D341Med (cell line): ENCODE data around the gene RDH5.

Experiments
- DNase-seq: peaks from one replicate; pipeline ENCODE4 v3.0.0; 2012; ENCODE audit warnings: low spot score

Gene RDH5

DNA sequence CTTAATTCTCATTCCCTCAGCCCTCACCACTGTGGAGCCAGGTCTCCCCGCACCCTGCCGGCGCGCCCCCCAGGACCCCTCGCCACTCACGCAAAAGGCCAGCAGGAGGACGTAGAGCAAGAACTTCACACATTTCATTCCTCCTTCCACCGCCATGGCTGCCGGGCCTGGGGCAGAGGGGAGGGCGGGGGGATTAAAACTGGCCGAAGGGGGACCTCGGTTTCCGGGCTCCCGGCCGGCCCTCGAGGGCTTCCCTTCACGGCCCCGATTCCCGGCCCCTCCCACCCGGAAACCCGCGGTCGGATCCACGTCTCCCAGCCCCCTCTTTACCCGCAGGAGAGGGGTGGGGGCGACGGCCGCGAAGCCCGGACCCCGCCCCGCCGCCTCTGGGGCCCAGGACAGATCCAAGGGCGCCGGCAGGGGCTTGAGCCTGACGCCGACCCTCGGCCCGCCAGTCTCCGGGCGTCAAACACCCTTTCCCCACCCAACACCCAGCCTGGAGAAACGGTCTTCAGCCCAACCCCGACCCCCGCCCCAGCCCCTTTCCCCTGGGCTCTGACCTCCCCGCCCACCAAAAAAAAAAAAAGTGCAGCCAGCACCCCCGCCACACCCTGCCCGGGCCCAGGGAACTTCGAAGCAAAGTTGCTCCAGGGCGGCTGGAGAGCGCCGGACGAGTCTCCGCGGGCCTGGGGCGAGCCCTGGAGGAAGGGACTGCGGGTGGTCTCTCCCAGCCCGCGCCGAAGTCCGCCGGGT is 8.2 kb downstream of the RDH5 start:
- peak; percentile 71 for DNase-seq

DNA sequence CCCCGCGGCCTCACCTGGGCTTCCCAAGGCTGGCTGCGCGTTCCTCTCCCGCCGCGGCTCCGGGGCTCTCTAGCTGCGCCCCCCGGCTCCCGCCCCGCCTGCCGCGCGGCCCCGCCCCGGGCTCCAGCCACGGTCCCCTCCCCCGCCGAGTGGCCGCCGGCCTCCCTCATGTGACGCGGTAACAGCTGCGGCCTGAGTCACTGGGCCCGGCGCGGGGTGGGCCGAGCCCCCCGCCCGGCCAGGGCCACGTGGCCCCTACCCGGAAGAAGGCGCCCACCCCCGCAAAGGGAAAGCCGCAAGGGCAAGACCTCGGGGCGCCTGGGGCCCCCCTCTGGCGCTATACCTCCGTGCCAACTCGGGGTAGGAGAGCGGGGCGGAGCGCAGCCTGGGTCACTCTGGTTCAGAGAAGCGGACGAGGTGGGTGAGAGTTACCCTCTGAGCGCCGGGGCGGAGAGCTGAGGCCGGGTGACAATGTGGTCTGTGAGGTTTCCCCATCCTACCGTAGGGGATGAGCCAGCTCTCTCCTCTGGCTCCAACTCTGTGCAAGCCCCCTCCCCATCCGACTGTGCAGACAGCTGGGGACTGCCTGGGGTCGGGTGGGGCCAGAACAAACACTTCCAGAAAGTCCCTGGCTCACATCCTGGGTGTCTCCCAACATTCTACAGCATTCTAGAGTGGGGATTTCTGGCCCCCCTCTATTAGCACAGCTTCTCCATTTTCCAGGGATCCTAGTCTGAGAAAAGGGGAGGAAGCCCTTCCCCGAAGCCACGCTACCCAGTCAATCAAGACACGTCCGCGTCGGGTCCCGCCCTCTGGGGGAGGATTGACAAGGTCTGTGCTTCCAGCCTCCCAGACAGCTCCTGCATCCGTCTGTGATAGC is 9.0 kb downstream of the RDH5 start, which contains the start of gene CD63:
Gene CD63 (minus strand): TSS at position 71 of the 880 bp plus-strand sequence. CDS start 668 bp downstream, outside the sequence.
- DNase-seq: peak; percentile 90

DNA sequence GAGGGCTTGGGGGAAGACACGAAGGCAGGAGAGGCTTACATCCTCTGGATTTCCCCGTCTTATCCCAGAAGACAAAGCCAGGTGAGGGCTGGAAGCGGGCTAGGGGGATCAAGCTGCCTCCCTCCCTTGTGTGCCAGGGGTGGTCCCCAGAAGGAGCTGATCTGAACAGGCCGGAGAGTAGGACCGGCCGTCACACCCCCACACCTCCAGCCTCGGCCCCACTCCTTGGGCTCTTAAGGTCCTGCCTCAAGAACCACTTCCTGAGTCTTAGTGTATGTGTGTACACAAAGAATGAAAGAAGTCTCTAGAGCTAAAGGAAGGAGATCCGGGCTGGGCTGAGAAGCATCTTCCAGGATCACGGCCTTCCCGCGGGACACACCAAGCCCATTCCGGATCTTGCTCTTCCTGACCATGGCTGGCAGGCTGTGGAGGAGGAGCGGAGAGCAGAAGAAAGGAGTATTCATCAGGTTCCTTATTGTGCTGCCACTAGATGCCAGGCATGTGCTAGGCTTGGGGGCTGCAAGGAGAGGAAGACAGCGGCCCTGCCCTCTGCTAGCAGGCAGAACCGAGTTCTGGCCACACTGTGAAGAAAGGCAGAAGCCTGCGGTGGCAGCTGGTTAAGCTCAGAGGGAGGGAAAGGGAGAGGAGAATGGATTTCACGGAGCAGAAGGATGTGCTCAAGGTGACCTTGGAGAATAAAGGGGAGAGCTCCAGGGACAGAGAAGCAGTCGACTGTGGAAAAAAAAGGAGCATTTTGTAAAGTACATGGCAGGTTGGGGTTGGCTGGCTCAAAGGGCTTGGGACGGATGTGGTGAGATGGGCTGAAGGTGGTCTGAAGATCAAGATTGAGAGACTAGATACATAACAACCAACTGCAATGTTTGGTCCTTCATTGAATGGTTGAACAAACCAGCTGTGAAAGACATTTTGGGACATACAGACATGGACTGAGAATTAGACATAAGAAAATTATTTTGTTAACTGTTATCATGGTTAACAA is 9.9 kb downstream of the RDH5 start:
- DNase-seq: peak; percentile 43

DNA sequence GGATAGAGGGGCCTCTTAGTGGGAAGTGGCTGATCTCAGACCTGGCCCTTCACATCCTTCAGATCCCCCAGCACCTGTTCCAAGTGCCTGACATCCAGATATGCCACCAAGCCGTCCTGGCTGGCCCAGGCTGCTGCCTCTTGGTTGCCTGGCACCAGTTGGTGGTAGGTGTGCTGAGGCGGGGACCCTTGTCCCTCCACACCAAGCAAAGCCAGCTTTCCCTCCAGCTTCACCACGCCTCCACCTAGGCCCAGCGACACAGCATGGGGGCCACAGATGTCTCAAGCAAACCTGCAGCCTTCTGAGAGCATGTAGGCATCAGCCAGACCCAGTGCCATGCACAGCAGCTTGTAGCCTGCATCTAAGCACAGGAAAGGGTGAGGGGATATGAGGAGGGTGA is 12.1 kb downstream of the RDH5 start:
- DNase-seq: no peak

DNA sequence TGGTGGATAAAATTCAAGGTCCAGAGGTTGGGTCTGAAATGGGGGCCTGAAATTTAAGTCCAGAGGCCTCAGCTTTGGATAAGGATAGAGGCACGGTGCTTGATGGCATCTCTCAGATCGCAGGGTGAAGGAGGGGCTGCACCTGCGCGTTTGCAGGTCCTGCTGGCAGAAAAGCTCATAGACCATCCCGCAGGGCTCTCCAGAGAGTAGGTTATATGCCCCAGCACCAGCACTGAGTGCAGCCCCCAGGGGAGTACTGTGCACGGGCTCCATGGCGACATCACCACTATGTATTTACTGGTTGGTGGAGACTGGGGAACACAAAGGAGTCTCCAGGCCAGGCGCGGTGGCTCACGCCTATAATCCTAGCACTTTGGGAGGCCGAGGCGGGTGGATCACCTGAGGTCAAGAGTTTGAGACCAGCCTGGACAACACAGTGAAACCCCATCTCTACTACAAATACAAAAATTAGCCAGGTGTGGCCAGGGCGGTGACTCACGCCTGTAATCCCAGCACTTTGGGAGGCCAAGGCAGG is 12.9 kb downstream of the RDH5 start:
- no peak for DNase-seq

DNA sequence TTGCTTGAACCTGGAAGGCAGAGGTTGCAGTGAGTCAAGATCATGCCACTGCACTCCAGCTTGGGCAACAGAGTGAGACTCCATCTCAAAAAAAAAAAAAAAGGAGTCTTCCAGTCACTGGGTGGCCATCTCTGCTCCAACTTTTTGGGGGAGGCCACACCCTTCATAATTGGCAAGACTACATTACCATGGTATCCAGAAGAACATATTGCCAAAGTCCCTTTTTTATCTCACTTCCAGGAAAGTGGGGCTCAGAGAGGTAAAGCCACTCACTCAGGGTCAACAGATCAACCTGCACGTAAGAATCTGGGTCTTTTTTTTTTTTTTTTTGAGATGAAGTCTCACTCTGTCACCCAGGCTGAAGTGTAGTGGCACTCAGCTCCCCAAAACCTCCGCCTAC is 13.7 kb downstream of the RDH5 start:
- no peak for DNase-seq

DNA sequence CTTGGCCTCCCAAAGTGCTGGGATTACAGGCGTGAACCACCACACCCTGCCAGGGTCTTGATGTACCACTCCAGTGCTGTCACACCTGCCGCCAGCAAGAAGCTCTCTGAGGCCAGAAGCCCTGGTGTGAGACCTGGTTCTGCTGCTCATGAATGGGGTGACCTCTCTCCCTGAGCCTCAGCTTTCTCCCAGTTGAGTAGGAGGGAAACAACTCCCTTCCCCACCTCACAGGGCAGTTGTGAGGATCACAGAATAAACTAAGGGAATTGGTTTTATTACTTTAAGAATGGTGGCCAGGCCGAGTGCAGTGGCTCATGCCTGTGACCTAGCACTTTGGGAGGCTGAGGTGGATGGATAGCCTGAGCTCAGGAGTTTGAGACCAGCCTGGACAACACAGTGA is 14.4 kb downstream of the RDH5 start:
- no peak for DNase-seq

DNA sequence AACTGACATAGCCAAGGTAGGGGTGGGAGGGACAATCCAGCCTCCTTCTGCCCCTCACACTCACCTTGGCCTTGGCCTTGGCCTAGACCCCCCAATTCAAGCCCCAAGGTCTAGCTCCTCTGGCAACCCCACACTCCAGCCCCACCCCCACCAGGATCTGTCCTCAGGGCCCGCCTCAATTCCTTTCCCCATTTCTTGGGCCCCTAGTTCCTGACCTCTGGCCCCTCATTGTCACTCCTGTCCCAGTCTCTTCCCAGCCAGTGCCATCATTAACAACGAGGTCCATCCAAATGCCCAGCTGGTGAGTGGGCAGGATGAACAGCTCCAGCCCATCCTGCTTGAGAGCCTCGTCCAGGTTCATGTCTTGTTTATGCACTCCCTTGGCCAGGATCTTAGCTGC is 15.9 kb downstream of the RDH5 start:
- no peak for DNase-seq

DNA sequence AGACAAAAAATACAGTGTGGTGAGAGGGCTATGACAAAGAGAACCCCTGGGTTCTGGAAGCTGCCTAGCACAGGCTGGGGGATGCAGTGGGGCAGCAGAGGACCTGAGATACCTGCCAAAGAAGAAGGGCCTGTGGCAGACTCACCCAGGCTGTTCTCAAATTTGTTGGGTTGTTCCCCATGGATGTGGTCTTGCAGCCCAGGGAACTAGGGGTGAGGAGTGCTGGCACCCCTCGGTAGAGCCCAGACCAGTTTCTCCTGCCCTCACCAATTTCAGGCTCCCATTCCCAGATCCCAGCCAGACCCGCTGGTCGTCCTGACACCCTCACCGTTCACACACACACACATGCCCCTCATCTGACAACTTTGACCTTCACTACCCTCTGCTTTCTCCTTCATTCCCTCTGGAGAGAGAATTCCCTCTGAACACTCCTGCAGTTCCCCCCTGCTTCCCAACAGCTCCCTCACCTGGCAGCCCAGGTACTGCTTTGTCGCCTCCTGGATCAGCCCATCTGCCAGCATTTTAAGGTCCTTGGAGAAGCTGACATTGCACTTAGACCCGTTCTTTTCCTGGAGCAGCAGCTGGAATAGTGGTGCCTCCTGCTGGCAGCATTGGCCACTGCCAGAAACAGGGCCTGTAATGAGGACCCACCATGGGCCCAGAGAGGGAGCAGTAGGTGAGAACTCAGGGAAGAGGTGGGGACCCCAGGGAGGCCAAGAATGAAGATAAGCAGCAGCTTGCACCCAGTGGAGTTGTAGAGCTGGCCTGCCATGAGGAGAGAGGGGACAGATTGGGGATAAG is 16.8 kb downstream of the RDH5 start:
- peak; percentile 76 for DNase-seq

DNA sequence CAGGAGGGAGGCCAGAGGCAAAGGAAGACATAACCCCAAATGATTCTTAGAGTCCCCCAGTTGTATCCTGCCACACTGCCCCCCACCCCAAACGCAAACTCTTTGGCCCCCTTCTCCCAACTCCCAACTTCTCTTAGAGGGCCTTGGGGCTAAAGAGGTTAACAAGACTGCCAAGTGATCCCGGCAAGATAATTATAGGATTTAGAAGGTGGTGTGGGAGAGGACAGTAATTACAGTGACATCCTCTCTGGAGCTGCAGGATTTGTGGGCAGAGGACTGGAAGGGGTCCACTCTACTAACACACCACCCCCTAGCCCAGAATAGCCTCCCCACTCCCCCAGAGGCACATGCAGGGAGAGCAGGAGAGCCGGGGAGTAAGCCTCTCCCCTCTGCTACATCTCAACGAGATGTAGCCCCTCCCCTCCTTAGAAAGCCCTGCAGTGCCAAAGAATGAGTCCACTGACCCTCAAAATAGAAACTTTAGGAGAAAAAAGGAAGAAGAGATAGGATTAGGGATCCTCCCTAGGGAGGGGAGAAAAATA is 17.5 kb downstream of the RDH5 start:
- no peak for DNase-seq

DNA sequence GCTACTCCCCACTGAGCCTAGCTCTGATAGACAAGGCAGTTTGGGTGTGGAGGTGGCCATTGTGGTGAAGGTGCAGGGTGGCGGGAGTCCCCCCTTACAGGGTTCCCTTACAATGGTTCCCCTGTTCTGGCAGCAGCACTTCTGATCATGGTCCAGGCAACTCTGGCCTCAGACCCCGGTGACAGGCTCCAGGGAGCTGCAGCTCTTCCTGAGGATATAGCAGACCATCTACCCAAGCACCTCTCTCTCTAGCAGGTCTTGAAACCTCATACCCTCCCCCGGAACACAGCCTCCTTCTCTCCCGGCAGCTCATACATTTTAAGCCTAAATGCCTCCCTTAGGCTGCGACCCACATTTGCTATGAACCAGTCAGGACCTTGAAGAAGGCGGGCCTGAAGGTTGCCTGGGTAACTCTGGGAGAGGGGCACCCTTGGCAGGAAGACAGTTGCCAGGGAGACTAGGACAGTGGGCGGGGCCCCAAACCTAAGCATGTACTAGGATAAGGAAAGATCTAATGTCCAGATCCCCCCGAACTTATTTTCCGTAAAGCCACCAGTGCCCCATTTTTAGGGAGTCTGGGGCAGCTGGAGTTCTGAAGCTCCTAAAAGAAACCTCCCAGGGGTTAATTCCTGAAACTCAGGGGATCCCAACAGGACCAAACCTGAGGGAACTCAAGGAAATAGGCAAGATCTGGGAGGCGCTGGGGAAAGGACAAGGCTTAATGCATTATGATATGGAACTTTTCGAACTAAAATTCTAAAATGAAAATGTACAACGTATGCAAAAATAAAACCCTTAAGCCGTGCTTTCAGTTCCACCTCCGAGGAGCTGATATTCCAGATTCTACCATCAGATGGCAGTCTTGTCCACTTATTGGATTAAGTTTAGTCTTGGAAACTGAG is 18.2 kb downstream of the RDH5 start:
- peak; percentile 80 for DNase-seq

DNA sequence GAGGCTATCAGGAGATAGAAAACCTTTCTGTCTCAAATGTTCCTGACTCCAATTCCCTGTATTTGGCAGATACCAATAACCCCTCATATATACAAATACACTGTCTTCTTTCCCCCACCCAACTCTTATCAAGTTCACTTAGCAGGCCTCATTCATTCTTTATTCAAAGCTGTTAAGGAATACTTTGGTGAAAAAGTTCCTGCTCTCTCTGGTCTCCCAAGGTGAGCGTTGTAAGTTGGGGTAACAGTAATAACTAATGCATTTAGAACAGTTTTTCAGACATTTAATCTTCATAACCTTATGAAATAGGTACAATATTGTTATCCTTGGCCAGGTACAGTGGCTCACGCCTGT is 18.8 kb downstream of the RDH5 start:
- DNase-seq: no peak

DNA sequence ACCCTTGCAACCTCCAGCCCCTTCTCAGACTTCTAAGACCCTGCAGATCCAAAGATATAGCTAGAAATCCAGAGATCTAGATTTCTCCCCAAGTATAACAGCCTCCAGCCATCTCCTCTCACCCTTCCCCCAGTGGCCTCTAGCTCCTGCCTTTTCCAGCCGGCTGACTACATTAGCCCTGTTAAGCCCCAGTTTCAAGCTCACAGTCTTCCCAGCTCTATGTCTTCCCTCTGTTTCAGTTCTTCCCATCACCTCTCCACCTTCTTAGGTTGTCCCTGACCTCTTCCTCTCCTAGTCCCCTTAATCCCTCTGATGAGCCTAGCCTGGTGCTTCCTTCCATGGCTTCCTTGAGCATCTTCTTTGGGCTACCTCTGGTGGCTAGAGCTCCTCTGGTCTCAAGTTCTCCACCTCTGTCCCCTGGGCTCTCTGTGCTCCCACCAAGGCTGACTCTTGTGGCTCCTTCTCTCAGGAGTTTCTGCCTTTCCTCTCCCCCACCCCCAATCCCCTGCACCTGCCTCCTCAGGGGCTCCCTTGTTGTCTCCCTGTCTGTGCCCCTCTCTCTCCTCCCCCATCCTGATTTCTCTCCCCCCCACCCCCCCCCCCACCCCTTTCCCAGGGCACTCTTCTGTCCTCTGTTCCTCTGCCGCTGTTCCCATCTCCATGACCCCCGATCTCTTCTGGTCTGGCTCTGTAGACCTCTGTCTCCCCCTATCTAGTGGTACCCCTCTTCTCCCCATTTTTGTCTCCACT is 21.9 kb downstream of the RDH5 start:
- no peak for DNase-seq

DNA sequence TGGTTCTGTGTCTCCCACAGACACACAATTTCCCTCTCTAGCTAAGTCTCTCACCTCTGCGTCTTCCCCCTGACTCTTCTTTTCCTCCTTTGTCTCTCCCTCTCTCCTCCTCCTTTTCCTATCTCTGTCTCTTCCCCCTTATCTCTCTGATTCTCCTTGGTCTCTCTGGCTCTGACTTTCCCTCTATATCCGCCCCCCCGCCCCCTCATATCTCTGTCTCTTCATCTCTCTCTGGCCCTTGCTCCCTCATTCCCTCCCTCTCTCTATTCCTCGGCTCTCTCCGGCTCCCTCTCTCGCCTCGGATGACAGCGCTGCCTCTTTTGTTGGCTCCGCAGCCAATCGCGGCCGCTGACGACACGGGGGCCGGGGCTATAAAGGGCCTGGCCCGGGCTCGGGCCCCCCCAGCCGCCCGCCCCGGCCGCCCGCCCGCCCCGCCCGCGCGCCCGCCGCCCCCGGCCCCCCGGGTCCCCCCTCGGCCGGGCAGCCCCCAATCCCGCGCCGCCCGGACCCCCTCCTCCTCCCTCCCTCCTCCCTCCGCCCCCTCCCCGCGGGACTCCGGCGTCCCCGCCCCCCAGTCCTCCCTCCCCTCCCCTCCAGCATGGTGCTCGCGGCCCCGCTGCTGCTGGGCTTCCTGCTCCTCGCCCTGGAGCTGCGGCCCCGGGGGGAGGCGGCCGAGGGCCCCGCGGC is 22.7 kb downstream of the RDH5 start, which contains the start of gene GDF11:
Gene GDF11 (plus strand): TSS at position 404 of the 687 bp plus-strand sequence. CDS start 195 bp downstream, at position 599.
- peak; percentile 90 for DNase-seq

DNA sequence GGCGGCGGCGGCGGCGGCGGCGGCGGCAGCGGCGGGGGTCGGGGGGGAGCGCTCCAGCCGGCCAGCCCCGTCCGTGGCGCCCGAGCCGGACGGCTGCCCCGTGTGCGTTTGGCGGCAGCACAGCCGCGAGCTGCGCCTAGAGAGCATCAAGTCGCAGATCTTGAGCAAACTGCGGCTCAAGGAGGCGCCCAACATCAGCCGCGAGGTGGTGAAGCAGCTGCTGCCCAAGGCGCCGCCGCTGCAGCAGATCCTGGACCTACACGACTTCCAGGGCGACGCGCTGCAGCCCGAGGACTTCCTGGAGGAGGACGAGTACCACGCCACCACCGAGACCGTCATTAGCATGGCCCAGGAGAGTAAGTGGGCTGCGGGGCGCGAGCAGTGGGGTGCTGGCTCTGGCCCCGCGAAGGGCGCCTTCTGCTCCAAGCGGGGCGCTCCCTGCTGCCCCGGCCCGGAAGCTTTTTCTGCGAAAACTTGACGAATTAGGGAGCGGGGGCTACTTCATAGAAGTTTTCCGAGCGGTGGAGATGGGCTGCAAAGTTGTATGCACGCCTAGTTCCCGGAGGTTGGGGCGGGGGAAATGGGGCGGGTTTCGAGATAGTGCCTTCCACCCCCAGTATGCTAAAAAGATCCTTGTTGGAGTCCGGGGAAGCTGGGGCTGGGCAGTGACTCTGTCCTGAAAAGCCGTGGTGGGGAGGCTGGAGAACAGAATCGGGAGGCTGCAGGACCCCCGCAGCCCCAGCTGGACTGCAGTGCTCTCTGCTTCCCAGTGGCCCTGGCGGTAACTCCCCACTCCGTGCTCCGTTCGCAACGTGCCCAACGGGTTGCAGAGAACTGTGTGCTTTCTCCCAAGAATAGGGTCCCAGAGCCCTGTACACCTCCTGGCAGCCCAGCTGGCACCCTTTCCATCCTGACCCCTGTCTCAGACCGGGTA is 23.5 kb downstream of the RDH5 start:
- DNase-seq: peak; percentile 72

DNA sequence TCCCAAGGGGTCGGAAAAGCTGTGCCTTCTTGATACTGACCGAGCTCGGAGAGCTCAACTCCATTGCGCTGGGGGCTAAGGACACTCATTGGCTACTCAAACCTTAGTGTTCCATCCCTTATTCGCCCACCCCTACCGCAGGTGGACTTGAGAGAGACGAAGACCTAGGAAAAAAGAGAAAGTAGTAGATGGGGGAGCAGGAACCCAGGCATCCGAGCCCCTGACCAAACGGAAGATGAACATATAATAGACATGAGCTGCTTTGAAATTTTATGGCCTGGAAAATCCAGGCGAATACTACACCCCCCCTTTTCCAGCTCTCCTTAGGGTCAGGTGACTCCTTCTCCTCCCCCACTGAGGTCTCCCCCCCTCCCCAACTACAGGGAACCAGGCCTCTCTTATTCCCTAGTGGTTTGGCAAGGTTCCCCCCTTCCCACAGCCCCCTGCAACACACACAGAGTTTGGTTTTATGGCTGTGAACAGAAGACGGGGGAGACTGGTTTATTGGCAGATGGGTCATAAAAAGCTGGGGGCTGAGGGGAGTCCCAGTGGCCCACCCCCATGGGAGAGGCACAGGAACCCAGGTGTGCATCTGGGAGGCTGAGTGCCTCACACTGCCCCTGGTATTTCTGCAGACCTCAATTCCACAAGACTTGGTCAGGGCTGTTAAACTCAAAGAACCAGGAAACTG is 24.3 kb downstream of the RDH5 start:
- DNase-seq: no peak
